H1 (cell line): Measurements from ENCODE around the gene HBS1L. TPM values are rescaled to one million over a fixed set of nuclear protein-coding genes. Genes with fewer than 3 reads are reported as not detected.

ENCODE experiments used
- CTCF ChIA-PET: fragments of 300-600 bp; sonication (Branson Sonifier 250); formaldehyde crosslinking; loops from one replicate; lab custom pipeline; 2021; ENCODE audit not compliant: partially characterized antibody; lab: Charles Lee
- POLR2A ChIA-PET: fragments of 300-600 bp; sonication (Branson Sonifier 250); formaldehyde crosslinking; loops from one replicate; lab custom pipeline; 2021; ENCODE audit warnings: inconsistent platforms; ENCODE audit not compliant: partially characterized antibody; lab: Charles Lee
- DNase-seq, 2 experiments: peaks; one replicate each; pipeline versions ENCODE4 v3.0.0 to v3.0.0-alpha.2; 2010 to 2022; ENCODE audit warnings: low spot score in 2 of 2, low read depth in 1 of 2, mixed read lengths in 1 of 2
- FAIRE-seq: peaks from 2 replicates; lab custom pipeline; 2011; peaks lifted over from hg19 to GRCh38; lab: Jason Lieb, UNC
- H2AFZ ChIP-seq: 2 replicates; pipeline ENCODE4 v1.8.1; 2012; ENCODE audit warnings: low read length, inconsistent platforms
- H2AK5ac ChIP-seq: 2 replicates; pipeline ENCODE4 v1.6.1; 2013; ENCODE audit warnings: low read depth, low read length
- H2BK120ac ChIP-seq: replicated peaks from 2 replicates; pipeline ENCODE3; 2013; ENCODE audit warnings: low read depth, low read length, inconsistent platforms
- H2BK12ac ChIP-seq: 2 replicates; pipeline ENCODE4 v1.6.1; 2013; ENCODE audit warnings: low read depth, low read length
- H2BK15ac ChIP-seq: 2 replicates; pipeline ENCODE4 v1.6.1; 2013; ENCODE audit warnings: low read length
- H2BK20ac ChIP-seq: 2 replicates; pipeline ENCODE4 v1.6.1; 2013; ENCODE audit warnings: low read length
- H2BK5ac ChIP-seq: 2 replicates; pipeline ENCODE4 v1.6.1; 2013; ENCODE audit warnings: low read depth, low read length
- H3K14ac ChIP-seq: 2 replicates; pipeline ENCODE4 v1.6.1; 2013; ENCODE audit warnings: inconsistent platforms; ENCODE audit not compliant: insufficient read length
- H3K18ac ChIP-seq: 2 replicates; pipeline ENCODE4 v1.6.1; 2013; ENCODE audit warnings: low read length; ENCODE audit errors: extremely low read depth
- H3K23ac ChIP-seq: 2 replicates; pipeline ENCODE4 v1.6.1; 2013; ENCODE audit warnings: inconsistent platforms; ENCODE audit not compliant: insufficient read length
- H3K23me2 ChIP-seq: 2 replicates; pipeline ENCODE4 v1.6.1; 2013; ENCODE audit warnings: low read depth, low read length
- H3K27ac ChIP-seq: 2 replicates; pipeline ENCODE4 v1.6.1; 2011; ENCODE audit warnings: low read depth, low read length, inconsistent platforms
- H3K27me3 ChIP-seq, 4 experiments: replicated peaks in 1 of 4; 1 replicate in 1 of 4; 2 replicates in 3 of 4; pipeline versions ENCODE4 v1.6.1 to v1.8.1; 2011 to 2013; ENCODE audit warnings: low read length in 3 of 4, mild to moderate bottlenecking in 3 of 4, inconsistent platforms in 2 of 4, mixed read lengths in 2 of 4, moderate library complexity in 1 of 4; ENCODE audit not compliant: control insufficient read depth in 3 of 4, insufficient read depth in 3 of 4; ENCODE audit errors: extremely low read depth in 1 of 4
- H3K36me3 ChIP-seq, 4 experiments: 2 replicates each; pipeline versions ENCODE4 v1.6.1 to v1.8.1; 2011 to 2013; ENCODE audit warnings: mild to moderate bottlenecking in 4 of 4, low read length in 3 of 4, moderate library complexity in 2 of 4, control low read depth in 1 of 4, inconsistent platforms in 1 of 4; ENCODE audit not compliant: insufficient read depth in 4 of 4, control insufficient read depth in 2 of 4
- H3K4ac ChIP-seq: replicated peaks from 2 replicates; pipeline ENCODE3; 2013; ENCODE audit warnings: low read length, low read depth, mixed read lengths, inconsistent platforms; ENCODE audit not compliant: insufficient read length
- H3K4me1 ChIP-seq, 4 experiments: replicated peaks in 1 of 4; 1 replicate in 1 of 4; 2 replicates in 3 of 4; pipeline versions ENCODE4 v1.6.1 to v1.8.1; 2011 to 2013; ENCODE audit warnings: low read length in 3 of 4, inconsistent platforms in 2 of 4, mixed read lengths in 1 of 4; ENCODE audit not compliant: insufficient read depth in 4 of 4, control insufficient read depth in 3 of 4
- H3K4me2 ChIP-seq, 2 experiments: 2 replicates each; pipeline versions ENCODE4 v1.6.1 to v1.8.1; 2011 to 2013; ENCODE audit warnings: low read depth in 2 of 2, low read length in 2 of 2, control low read depth in 1 of 2, inconsistent platforms in 1 of 2, mild to moderate bottlenecking in 1 of 2; ENCODE audit not compliant: insufficient read depth in 1 of 2
- H3K4me3 ChIP-seq, 4 experiments: fragments of 200-600, 300-600 bp in 1 of 4; sonication (generic), shearing (Covaris generic), sonication (Bioruptor Twin) in 1 of 4; 2 replicates each; pipeline versions ENCODE4 v1.5.1 to v1.8.1; 2011 to 2016; ENCODE audit warnings: low read length in 4 of 4, low read depth in 3 of 4, control low read depth in 2 of 4, inconsistent platforms in 2 of 4, mild to moderate bottlenecking in 2 of 4, mixed read lengths in 1 of 4, moderate library complexity in 1 of 4; ENCODE audit not compliant: insufficient read depth in 2 of 4; ENCODE audit errors: extremely low read depth in 1 of 4
- H3K56ac ChIP-seq: replicated peaks from 2 replicates; pipeline ENCODE3; 2013; ENCODE audit warnings: low read depth, mild to moderate bottlenecking, mixed read lengths, low read length, inconsistent platforms; ENCODE audit not compliant: insufficient read length
- H3K79me1 ChIP-seq: 2 replicates; pipeline ENCODE4 v1.6.1; 2013; ENCODE audit warnings: low read depth, low read length, control low read depth
- H3K79me2 ChIP-seq, 2 experiments: 2 replicates each; pipeline versions ENCODE4 v1.6.1 to v1.8.1; 2012 to 2013; ENCODE audit warnings: low read length in 2 of 2, mild to moderate bottlenecking in 2 of 2, inconsistent platforms in 1 of 2; ENCODE audit not compliant: insufficient read depth in 2 of 2, control insufficient read depth in 1 of 2
- H3K9ac ChIP-seq, 4 experiments: replicated peaks in 1 of 4; 1 replicate in 1 of 4; 2 replicates in 3 of 4; pipeline versions ENCODE4 v1.6.1 to v1.8.1; 2011 to 2013; ENCODE audit warnings: low read depth in 3 of 4, low read length in 3 of 4, control low read depth in 2 of 4, mild to moderate bottlenecking in 2 of 4, moderate library complexity in 2 of 4, inconsistent platforms in 1 of 4; ENCODE audit errors: extremely low read depth in 1 of 4
- H3K9me3 ChIP-seq, 2 experiments: 2 replicates each; pipeline versions ENCODE4 v1.6.1 to v1.8.1; 2012 to 2013; ENCODE audit warnings: mild to moderate bottlenecking in 2 of 2, moderate library complexity in 2 of 2, control low read depth in 1 of 2, inconsistent platforms in 1 of 2, low read depth in 1 of 2, low read length in 1 of 2, mixed read lengths in 1 of 2; ENCODE audit not compliant: insufficient read depth in 2 of 2
- H4K20me1 ChIP-seq, 2 experiments: replicated peaks in 1 of 2; 2 replicates each; pipeline versions ENCODE3 to v1.8.1; 2011 to 2013; ENCODE audit warnings: inconsistent platforms in 2 of 2, low read length in 2 of 2, mild to moderate bottlenecking in 1 of 2; ENCODE audit not compliant: insufficient read depth in 2 of 2, control insufficient read depth in 1 of 2
- H4K5ac ChIP-seq: 2 replicates; pipeline ENCODE4 v1.6.1; 2013; ENCODE audit warnings: low read length, low read depth, mixed read lengths, inconsistent platforms; ENCODE audit not compliant: insufficient read length
- H4K8ac ChIP-seq: 2 replicates; pipeline ENCODE4 v1.8.0; 2013; ENCODE audit warnings: mild to moderate bottlenecking, moderate library complexity, low read length, inconsistent platforms; ENCODE audit not compliant: insufficient read depth; ENCODE audit errors: extremely low read depth
- H4K91ac ChIP-seq: replicated peaks from 2 replicates; pipeline ENCODE3; 2013; ENCODE audit warnings: low read length, mixed read lengths, inconsistent platforms; ENCODE audit not compliant: insufficient read length
- TCF12 ChIP-seq: IDR thresholded peaks from 2 replicates; pipeline ENCODE4 v1.6.1; 2011; ENCODE audit warnings: low read depth, mild to moderate bottlenecking, low read length
- WGBS, 2 experiments: shearing (Covaris generic) in 1 of 2; methylation state at CpG; one replicate each; pipeline versions ENCODE4 v1.1.6 to v1.1.7; 2013 to 2015; ENCODE audit warnings: low lambda C conversion rate in 2 of 2, mixed read lengths in 2 of 2, inconsistent platforms in 1 of 2, low coverage in 1 of 2, missing lambda C conversion rate in 1 of 2; ENCODE audit not compliant: insufficient replicate concordance in 2 of 2, insufficient coverage in 1 of 2, insufficient read length in 1 of 2; ENCODE audit errors: extremely low coverage in 1 of 2, missing lambda C conversion rate in 1 of 2; 5-methylcytosine and 5-hydroxymethylcytosine counted together
- polyA plus RNA-seq, 7 experiments: library from polyadenylated mRNA; depleted of rRNA in 3 of 7; stranded (reverse) in 5 of 7; unstranded in 2 of 7; fragments of >200 nt in 5 of 7; fragments of 200-250 nt in 2 of 7; gene quantifications; 1 replicate in 5 of 7; 2 replicates in 1 of 7; 4 replicates in 1 of 7; pipeline versions ENCODE4 v1.2.1 to v1.2.3, GENCODE V29; 2011 to 2013; ENCODE audit warnings: missing spikeins in 2 of 7, mixed read lengths in 2 of 7
- total RNA-seq: library from RNA; stranded (reverse); fragmentation: NEBNext Ultra II Directional; extraction: Animal tissue kit (Norgen Biotek cat#: 25700); gene quantifications from 2 replicates; pipeline ENCODE4 v1.2.1, GENCODE V29; 2021

Gene HBS1L
- total and polyA plus RNA-seq, 2 of the 8 experiments (the other 6 are each of a cell fraction or from before 2014, with no cell fraction given): 28.1 to 97.1 TPM

GRCh38 chr6:134943522-134944111, 111.0 kb downstream of the HBS1L start:
- Histone ChIP-seq H4K91ac (no peak overlapping the region), H3K56ac (no peak overlapping the region), H3K9ac (no peak overlapping the region), H3K27ac (no peak overlapping the region), H2BK5ac (no peak overlapping the region), H3K14ac (no peak overlapping the region), H3K79me2 (no peaks in the 10 kb centered on the region), H3K23ac (no peak overlapping the region), H3K27me3 (no peaks in the 10 kb centered on the region), H3K23me2 (no peaks in the 10 kb centered on the region), H3K36me3 (no peaks in the 10 kb centered on the region), H3K79me1 (no peaks in the 10 kb centered on the region), H4K20me1 (no peaks in the 10 kb centered on the region), H3K4me1 (0 out of 7 replicates have a peak, but pooled peaks cover 0 to 3% (median 0%) of the 10 kb centered on the region in 4 experiments), H2BK15ac (no peak overlapping the region), H3K4ac (no peak overlapping the region), H2BK12ac (no peak overlapping the region), H4K8ac (no peak overlapping the region; the same call in 1 of the 2 replicates), H3K4me2 (no peak overlapping the region), H4K5ac (no peak overlapping the region), H3K9me3 (peaks cover 0 to 3% of the 10 kb centered on the region in 2 experiments; a peak in 1 of 4 replicates), H3K18ac (no peak overlapping the region), H2AK5ac (no peak overlapping the region), H2BK120ac (no peak overlapping the region), H2AFZ (peak overlapping the region; percentile 40; the same call in 1 of the 2 replicates), H3K4me3 (no peak overlapping the region), H2BK20ac (no peak overlapping the region)
- whole genome bisulfite sequencing, 2 experiments: 92% methylated on average over 9 of the region's 9 CpGs; no CpG with 5 or more reads in 1 of the 2 experiments
- no peak for TF ChIP-seq TCF12
- POLR2A ChIA-PET: no interaction called here
- no peak for DNase-seq
- CTCF ChIA-PET: interaction anchor here (1.1 to 5.3 kb wide), 6 partner anchors 13 to 922 kb away, joined by 3 to 38 read pairs (median 4); no protein-coding TSS in a partner anchor
- no peak for FAIRE-seq
